Heart right ventricle (tissue), 16 donors: Measurements from ENCODE around the gene SLC29A1. TPM values are rescaled to one million over a fixed set of nuclear protein-coding genes. Genes with fewer than 3 reads are reported as not detected.

Experiments used
- ATAC-seq, 8 donors: fragments of 200-7000 bp; cut with Tn5 transposase; one replicate each; pipeline ENCODE4 v1.9.1; 2020; ENCODE audit warnings: mild to moderate bottlenecking in 8 of 8, moderate library complexity in 8 of 8, moderate number of reproducible peaks in 1 of 8
- DNase-seq, 2 donors: peaks; one replicate each; pipeline ENCODE4 v3.0.0-alpha.2; 2020
- H3K27ac ChIP-seq, 10 donors: fragments of 200-600 bp; sonication (generic) in 2 of 10; one replicate each; pipeline versions ENCODE4 v1.5.0 to v1.8.0; 2020 to 2022; ENCODE audit warnings: mild to moderate bottlenecking in 3 of 10
- H3K27me3 ChIP-seq, 7 donors: fragments of 200-600 bp; one replicate each; pipeline ENCODE4 v1.8.0; 2021 to 2022; ENCODE audit warnings: mild to moderate bottlenecking in 2 of 7
- H3K36me3 ChIP-seq, 9 donors: fragments of 200-600 bp; sonication (generic) in 1 of 9; one replicate each; pipeline versions ENCODE4 v1.5.0 to v1.8.0; 2020 to 2022; ENCODE audit warnings: mild to moderate bottlenecking in 2 of 9
- H3K4me1 ChIP-seq, 9 donors: fragments of 200-600 bp; sonication (generic) in 1 of 9; one replicate each; pipeline versions ENCODE4 v1.5.0 to v1.8.0; 2020 to 2022; ENCODE audit warnings: mild to moderate bottlenecking in 4 of 9
- H3K4me3 ChIP-seq, 10 donors: fragments of 200-600 bp; sonication (generic) in 2 of 10; one replicate each; pipeline versions ENCODE4 v1.5.0 to v1.8.0; 2020 to 2022; ENCODE audit warnings: mild to moderate bottlenecking in 7 of 10, moderate library complexity in 2 of 10
- H3K9me3 ChIP-seq, 11 donors: fragments of 200-600 bp in 10 of 11; sonication (generic) in 2 of 11; one replicate each; pipeline versions ENCODE4 v1.5.0 to v1.8.0; 2013 to 2022; ENCODE audit warnings: mild to moderate bottlenecking in 2 of 11, control low read depth in 1 of 11, moderate library complexity in 1 of 11
- CTCF ChIP-seq, 9 donors: fragments of 200-600 bp; sonication (generic) in 2 of 9; IDR thresholded peaks; one replicate each; pipeline versions ENCODE4 v1.5.0 to v1.8.0; 2021 to 2022; ENCODE audit warnings: antibody characterized with exemption in 9 of 9, mild to moderate bottlenecking in 5 of 9, moderate library complexity in 1 of 9
- whole genome bisulfite sequencing, 2 donors: extraction: QIAGEN DNeasy Blood & Tissue Kit; methylation state at CpG; one replicate each; pipeline ENCODE4 v1.1.7; 2013; ENCODE audit warnings: inconsistent platforms in 1 of 2; 5-methylcytosine and 5-hydroxymethylcytosine counted together
- intact Hi-C, 10 donors: fragments of 100-400 bp; cut with DNase I; formaldehyde crosslinking; loops; one replicate each; pipeline versions ENCODE4 v1.11.1 to v1.14.2; 2022
- polyA plus RNA-seq, 2 donors: library from polyadenylated mRNA; stranded (reverse); fragments of 200-250 nt; gene quantifications; one replicate each; pipeline ENCODE4 v1.2.3, GENCODE V29; 2013
- total RNA-seq, 10 donors: library from RNA; stranded (reverse); fragmentation: NEBNext Ultra II Directional in 3 of 10; extraction: Animal tissue kit (Norgen Biotek cat#: 25700) in 3 of 10; gene quantifications; one replicate each; pipeline versions ENCODE4 v1.2.1 to v1.2.4, GENCODE V29; 2021 to 2023
- donor health status: Arrhythmogenic right ventricular cardiomyopathy.
- donor health status: ischemic (EF 13 %, LVEDD 7.1; RV severe dilation, severe dysfunction).
- donor health status: healthy with polysubstance abuse.
- donor health status: DM: no; HTN: yes; CAD: no.
- donor health status: DM: no; HTN: no; CAD: no.
- donor health status: ischemic (EF 25% LVEDD 6.9; RV normal size, moderate dysfunction).
- donor health status: ischemic (EF 25% LVEDD 5.7; RV mildly dilated, moderate dysfunction).
- donor health status: healthy.
- donor health status: DM: yes; HTN: yes; CAD: no.
- donor health status: Ischemic cardiomyopathy.
- donor health status: ischemic (EF 35%, LVEDD 5.7; RV mildly dilated, moderate dysfunction).
- donor health status: nonischemic (EF 11% LVEDD 7.7; RV severe dilation, severe dysfunction).
- donor health status: DM: yes; HTN: yes; CAD: no.
- donor health status: PGD.
- donor health status: ischemic (EF 29% LVEDD 5.4; RV normal size, mild dysfunction).
- donor health status: nonischemic (EF 23%, LVEDD 6.1; RV moderate dilation, normal function).

The SLC29A1 gene
- total and polyA plus RNA-seq, 12 donors = 46.3 to 198 (median 136) TPM

GRCh38 chr6:44253307-44254101 is 30.1 kb downstream of the SLC29A1 start:
- peak in 8 of 9 donors; percentile 10 to 54 (median 44) for TF ChIP-seq CTCF (IDR thresholded peaks at IDR 0.05)
- intact Hi-C loops = loop anchor here in 1 of 10 donors (10.0 kb wide), 1 partner anchor 159 kb away; no protein-coding TSS in a partner anchor
- no peaks in the 10 kb centered on the region for H3K27me3 ChIP-seq
- H3K4me1 ChIP-seq = peaks cover 17 to 87% (median 49%) of the 10 kb centered on the region in 9 donors
- no peaks in the 10 kb centered on the region for H3K9me3 ChIP-seq
- ATAC-seq = no peak
- H3K27ac ChIP-seq = no peak overlapping the region
- peaks cover 6 to 81% (median 66%) of the 10 kb centered on the region in 9 donors for H3K36me3 ChIP-seq
- H3K4me3 ChIP-seq = no peak overlapping the region
- whole genome bisulfite sequencing, 2 donors = 68% methylated on average over 10 of the region's 10 CpGs
- DNase-seq = no peak

DNA sequence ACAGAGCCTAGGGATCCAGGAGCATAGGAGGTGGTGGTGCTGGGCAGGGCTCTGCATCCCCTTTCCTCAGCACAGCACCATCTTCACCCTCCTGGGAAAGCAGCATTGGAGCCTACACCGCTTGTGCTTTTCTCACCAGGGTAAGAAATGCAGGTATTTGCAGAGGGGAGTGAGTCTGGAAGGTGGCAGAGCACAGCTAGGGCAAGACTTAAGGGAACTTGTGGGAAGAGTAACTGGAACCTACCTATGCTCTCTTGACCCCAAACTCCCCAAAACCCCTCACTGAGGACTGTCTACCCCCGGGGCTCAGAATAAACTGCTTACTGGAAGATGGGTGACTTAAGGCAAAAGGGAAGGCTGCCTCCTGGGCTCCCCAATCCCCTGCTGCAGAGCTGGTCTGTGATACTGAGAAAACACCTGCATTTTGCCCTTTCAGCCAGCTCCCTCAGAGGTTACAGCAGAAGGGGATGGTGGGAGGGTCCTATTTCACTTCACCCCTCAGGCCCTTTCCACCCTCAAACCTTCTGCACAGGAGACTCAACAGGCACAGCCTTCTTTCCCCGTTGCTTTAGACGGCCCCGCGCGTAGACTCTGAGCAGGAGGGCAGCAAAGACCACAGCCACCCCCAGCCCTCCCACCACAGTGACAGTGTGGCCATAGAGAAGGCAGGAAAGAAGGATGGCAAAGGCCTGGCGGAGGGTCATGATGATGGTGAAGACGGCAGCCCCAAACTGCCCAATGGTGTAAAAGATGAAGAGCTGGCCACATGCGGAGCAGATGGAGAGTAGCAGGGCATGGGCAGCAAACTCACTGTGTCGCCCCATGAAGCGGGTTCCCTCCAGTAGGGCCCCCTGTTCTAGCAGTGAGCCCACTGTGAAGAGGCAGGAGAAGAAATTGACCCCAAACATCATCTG is 31.1 kb downstream of the SLC29A1 start:
- DNase-seq (no peak), ATAC-seq (no peak)
- Histone ChIP-seq H3K36me3 (peaks cover 6 to 79% (median 57%) of the 10 kb centered on the region in 9 donors), H3K27me3 (no peaks in the 10 kb centered on the region), H3K27ac (no peak overlapping the region), H3K9me3 (no peaks in the 10 kb centered on the region), H3K4me3 (no peak overlapping the region), H3K4me1 (peaks cover 12 to 78% (median 41%) of the 10 kb centered on the region in 9 donors)
- intact Hi-C loops = loop anchor here in 4 of 10 donors (5.0 to 10.0 kb wide), 3 partner anchors 82 to 160 kb away; no protein-coding TSS in a partner anchor
- WGBS, 2 donors = 75 to 77% methylated on average over 12 of the region's 12 CpGs
- no peak for TF ChIP-seq CTCF (IDR thresholded peaks at IDR 0.05)

GRCh38 chr6:44255105-44255808 is 31.9 kb downstream of the SLC29A1 start:
- Histone ChIP-seq H3K4me1 (peaks cover 12 to 70% (median 33%) of the 10 kb centered on the region in 9 donors), H3K4me3 (no peak overlapping the region), H3K27me3 (no peaks in the 10 kb centered on the region), H3K9me3 (no peaks in the 10 kb centered on the region), H3K36me3 (peaks cover 6 to 79% (median 49%) of the 10 kb centered on the region in 9 donors), H3K27ac (peak overlapping the region in 2 of 10 donors; percentile 95 to 98)
- ATAC-seq = peak in 1 of 8 donors; percentile 5
- 63 to 66% methylated on average over 16 of the region's 16 CpGs for WGBS, 2 donors
- DNase-seq = no peak
- intact Hi-C loops = loop anchor here in 4 of 10 donors (5.0 to 10.0 kb wide), 3 partner anchors 83 to 160 kb away; no protein-coding TSS in a partner anchor
- no peak for TF ChIP-seq CTCF (IDR thresholded peaks at IDR 0.05)
